HEK293T (cell line): ENCODE results near the gene TOB1.

Source experiments
- CTCF ChIA-PET: fragments of 350-600 bp; formaldehyde crosslinking; extraction: SDS; loops from one replicate; lab custom pipeline; 2021; ENCODE audit warnings: antibody characterized with exemption, inconsistent platforms; lab: Yijun Ruan, JAX
- POLR2A ChIA-PET: fragments of 350-600 bp; formaldehyde crosslinking; extraction: SDS; loops from one replicate; lab custom pipeline; 2020; ENCODE audit warnings: antibody characterized with exemption, inconsistent platforms; lab: Yijun Ruan, JAX
- DNase-seq: peaks from one replicate; pipeline ENCODE4 v3.0.0; 2012; ENCODE audit warnings: mixed read lengths; ENCODE audit errors: extremely low spot score
- ARNT ChIP-seq: fragments of 450-650 bp; IDR thresholded peaks from 2 replicates; pipeline ENCODE4 v1.6.1; 2017; ENCODE audit warnings: mild to moderate bottlenecking
- BHLHE40 ChIP-seq: fragments of 450-650 bp; IDR thresholded peaks from 2 replicates; pipeline ENCODE4 v1.6.1; 2016; ENCODE audit warnings: mild to moderate bottlenecking, moderate library complexity, borderline replicate concordance
- CTBP1 ChIP-seq: fragments of 450-650 bp; IDR thresholded peaks from 2 replicates; pipeline ENCODE4 v1.6.1; 2016; ENCODE audit warnings: borderline replicate concordance
- ELF4 ChIP-seq: fragments of 450-650 bp; IDR thresholded peaks from 2 replicates; pipeline ENCODE4 v1.6.1; 2017; ENCODE audit warnings: antibody characterized with exemption
- FOXA1 ChIP-seq: fragments of 450-650 bp; IDR thresholded peaks from 2 replicates; pipeline ENCODE4 v1.6.1; 2016; ENCODE audit warnings: mild to moderate bottlenecking
- FOXK2 ChIP-seq: fragments of 450-650 bp; IDR thresholded peaks from 2 replicates; pipeline ENCODE4 v1.6.1; 2016; ENCODE audit warnings: mild to moderate bottlenecking
- FOXM1 ChIP-seq: fragments of 450-650 bp; IDR thresholded peaks from 2 replicates; pipeline ENCODE4 v1.6.1; 2017; ENCODE audit warnings: mild to moderate bottlenecking, borderline replicate concordance
- HDGF ChIP-seq: fragments of 450-650 bp; IDR thresholded peaks from 2 replicates; pipeline ENCODE4 v1.6.1; 2017; ENCODE audit warnings: antibody characterized with exemption, borderline replicate concordance
- L3MBTL2 ChIP-seq: fragments of 450-650 bp; conservative IDR thresholded peaks from 2 replicates; pipeline ENCODE4 v1.6.1; 2016; ENCODE audit warnings: mild to moderate bottlenecking
- LEF1 ChIP-seq: fragments of 450-650 bp; IDR thresholded peaks from 2 replicates; pipeline ENCODE4 v1.6.1; 2017; ENCODE audit warnings: mild to moderate bottlenecking, borderline replicate concordance
- NFRKB ChIP-seq: fragments of 450-650 bp; IDR thresholded peaks from 2 replicates; pipeline ENCODE4 v1.6.1; 2016; ENCODE audit warnings: mild to moderate bottlenecking, moderate library complexity
- SP1 ChIP-seq: fragments of 450-650 bp; IDR thresholded peaks from 2 replicates; pipeline ENCODE4 v1.6.1; 2017
- SUZ12 ChIP-seq: fragments of 450-650 bp; IDR thresholded peaks from 2 replicates; pipeline ENCODE4 v1.6.1; 2016; ENCODE audit warnings: mild to moderate bottlenecking
- TARDBP ChIP-seq: fragments of 450-650 bp; IDR thresholded peaks from 2 replicates; pipeline ENCODE4 v1.6.1; 2016
- ZNF384 ChIP-seq: fragments of 450-650 bp; IDR thresholded peaks from 2 replicates; pipeline ENCODE4 v1.6.1; 2016
- TF ChIP-seq, protein P1 (sequence below): fragments of 450-650 bp; IDR thresholded peaks from 2 replicates; pipeline ENCODE4 v1.6.1; 2016

Gene TOB1

DNA sequence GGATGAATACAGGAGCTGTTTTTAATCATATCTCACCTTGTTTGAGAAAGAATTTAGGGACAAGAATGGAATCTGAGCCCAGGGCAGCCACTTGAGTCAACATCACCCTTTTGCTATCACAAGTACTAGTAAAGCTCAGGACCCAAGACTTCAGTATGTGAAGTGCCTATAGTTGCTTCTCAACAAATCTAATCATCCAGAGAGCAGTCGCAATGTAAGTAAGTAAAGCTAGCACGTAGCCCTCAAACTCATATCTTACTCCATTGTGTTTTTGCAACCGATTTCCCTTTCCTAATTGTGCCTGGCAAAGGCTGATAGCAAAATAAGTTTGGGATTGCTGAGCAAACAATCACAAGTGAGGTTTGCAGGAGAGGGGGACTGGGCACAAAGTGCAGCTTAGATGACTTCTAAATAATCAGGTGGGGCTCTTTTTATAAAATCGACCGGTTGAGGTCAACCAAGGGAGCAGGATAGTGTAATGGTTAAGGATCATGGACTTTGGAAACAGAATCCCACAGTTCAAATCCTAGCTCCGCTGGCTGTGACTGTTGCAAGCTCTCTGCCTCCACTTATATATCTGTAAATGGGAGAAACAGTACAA is 13.0 kb downstream of the TOB1 start:
- no peak for DNase-seq
- CTCF ChIA-PET: interaction anchor here (0.6 to 5.0 kb wide), 14 partner anchors 9 to 431 kb away, joined by 3 to 62 read pairs (median 8); partner anchors contain the start of gene TOB1
- TF ChIP-seq SP1 (no peak), HDGF (no peak)
- POLR2A ChIA-PET: interaction anchor here (0.8 to 3.5 kb wide), 8 partner anchors 8 to 134 kb away, joined by 3 to 53 read pairs (median 6); partner anchors contain the start of genes LUC7L3 and TOB1

DNA sequence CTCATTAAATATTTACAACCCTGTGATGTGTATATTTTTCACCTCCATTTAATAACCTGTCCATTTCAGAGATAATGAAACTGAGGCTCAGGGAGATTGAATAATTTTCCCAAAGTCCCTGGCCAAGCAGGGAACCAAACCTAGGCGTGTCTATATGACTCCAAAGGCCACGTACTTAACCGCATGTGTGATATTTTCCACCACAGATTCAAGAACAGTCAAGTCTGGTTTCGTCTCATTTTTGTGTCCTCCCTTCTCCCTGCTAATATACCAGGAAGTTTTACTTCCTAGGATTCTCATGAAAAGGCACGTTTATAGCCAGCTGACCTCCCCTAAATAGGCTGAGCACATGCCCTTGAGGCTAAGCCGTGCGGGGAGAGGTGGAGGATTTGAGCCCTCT is 15.5 kb downstream of the TOB1 start:
- ChIA-PET CTCF (interaction anchor here (0.7 to 5.0 kb wide), 5 partner anchors 9 to 220 kb away, joined by 4 to 62 read pairs (median 26); no protein-coding TSS in a partner anchor), POLR2A (interaction anchor here (3.5 kb wide), 1 partner anchor 16 kb away, joined by 16 read pairs; the partner anchor contains the start of gene TOB1)

DNA sequence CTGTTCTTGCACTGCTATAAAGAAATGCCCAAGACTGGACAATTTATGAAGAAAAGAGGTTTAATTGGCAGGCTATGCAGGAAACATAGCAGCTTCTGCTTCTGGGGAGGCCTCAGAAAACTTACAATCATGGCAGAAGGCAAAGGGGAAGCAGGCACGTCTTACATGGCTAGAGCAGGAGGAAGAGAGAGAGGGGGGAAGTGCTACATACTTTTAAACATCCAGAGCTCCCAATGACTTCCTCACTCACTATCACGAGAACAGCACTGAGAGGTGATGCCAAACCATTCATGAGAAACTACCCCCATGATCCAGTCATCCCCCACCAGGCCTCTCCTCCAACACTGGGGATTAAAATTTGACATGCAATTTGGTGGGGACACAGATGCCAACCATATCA is 17.4 kb downstream of the TOB1 start:
- TF ChIP-seq FOXK2 (no peak), LEF1 (no peak), SUZ12 (no peak), ELF4 (no peak), ZNF384 (no peak)
- CTCF ChIA-PET: interaction anchor here (1.4 kb wide), 1 partner anchor 101 kb away, joined by 3 read pairs; no protein-coding TSS in a partner anchor
- POLR2A ChIA-PET: interaction anchor here (3.5 kb wide), 1 partner anchor 18 kb away, joined by 16 read pairs; the partner anchor contains the start of gene TOB1
- no peak for DNase-seq

More for the DNA sequence above, 15.5 kb downstream of the TOB1 start:
- TF ChIP-seq BHLHE40 (no peak), LEF1 (no peak), L3MBTL2 (no peak), HDGF (no peak), TARDBP (no peak), FOXK2 (no peak), FOXM1 (no peak), FOXA1 (no peak), SUZ12 (no peak), SP1 (no peak), CTBP1 (no peak), ZNF384 (no peak), ARNT (no peak), ELF4 (no peak), NFRKB (no peak)
- TF ChIP-seq, protein P1, sequence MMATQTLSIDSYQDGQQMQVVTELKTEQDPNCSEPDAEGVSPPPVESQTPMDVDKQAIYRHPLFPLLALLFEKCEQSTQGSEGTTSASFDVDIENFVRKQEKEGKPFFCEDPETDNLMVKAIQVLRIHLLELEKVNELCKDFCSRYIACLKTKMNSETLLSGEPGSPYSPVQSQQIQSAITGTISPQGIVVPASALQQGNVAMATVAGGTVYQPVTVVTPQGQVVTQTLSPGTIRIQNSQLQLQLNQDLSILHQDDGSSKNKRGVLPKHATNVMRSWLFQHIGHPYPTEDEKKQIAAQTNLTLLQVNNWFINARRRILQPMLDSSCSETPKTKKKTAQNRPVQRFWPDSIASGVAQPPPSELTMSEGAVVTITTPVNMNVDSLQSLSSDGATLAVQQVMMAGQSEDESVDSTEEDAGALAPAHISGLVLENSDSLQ: no peak
- no peak for DNase-seq

- CTCF ChIA-PET: interaction anchor here (1.4 kb wide), 1 partner anchor 102 kb away, joined by 3 read pairs; no protein-coding TSS in a partner anchor
- TF ChIP-seq FOXM1: no peak
- TF ChIP-seq, protein P1: no peak
- no peak for TF ChIP-seq ELF4
- TF ChIP-seq TARDBP: no peak
- no peak for TF ChIP-seq ARNT
- TF ChIP-seq SUZ12: no peak
- no peak for TF ChIP-seq ZNF384
- no peak for TF ChIP-seq NFRKB
- TF ChIP-seq HDGF: no peak
- no peak for TF ChIP-seq L3MBTL2
- no peak for TF ChIP-seq SP1
- no peak for TF ChIP-seq FOXA1
- TF ChIP-seq BHLHE40: no peak
- TF ChIP-seq FOXK2: no peak
- no peak for TF ChIP-seq CTBP1
- TF ChIP-seq LEF1: no peak
- POLR2A ChIA-PET: interaction anchor here (3.5 kb wide), 1 partner anchor 18 kb away, joined by 16 read pairs; the partner anchor contains the start of gene TOB1
- DNase-seq: no peak
Measured at GRCh38 chr17:50848039-50848438, 18.1 kb downstream of the TOB1 start.

GRCh38 chr17:50847566-50847965 is 18.6 kb downstream of the TOB1 start:
- ChIA-PET CTCF (interaction anchor here (1.4 kb wide), 1 partner anchor 102 kb away, joined by 3 read pairs; no protein-coding TSS in a partner anchor), POLR2A (interaction anchor here (3.5 kb wide), 1 partner anchor 19 kb away, joined by 16 read pairs; the partner anchor contains the start of gene TOB1)
- no peak for DNase-seq
- TF ChIP-seq TARDBP (no peak), SUZ12 (no peak), HDGF (no peak), FOXA1 (no peak), ZNF384 (no peak), L3MBTL2 (no peak), NFRKB (no peak), FOXK2 (no peak), SP1 (no peak), ELF4 (no peak), FOXM1 (no peak), BHLHE40 (no peak), ARNT (no peak), LEF1 (no peak), CTBP1 (no peak)
- TF ChIP-seq, protein P1: no peak
